Measurements from ENCODE around the gene PCDHB6. TPM values are rescaled to one million over a fixed set of nuclear protein-coding genes. Genes with fewer than 3 reads are reported as not detected.
"Not testable (repeated sequence)": the region's sequence is repeated elsewhere in the genome, so short reads cannot be mapped to it uniquely, and the experiment has no call there.

The PCDHB6 gene
- total RNA-seq, 1 experiment from 2014 or later: not detected

GRCh38 chr5:141102471-141102870, 47.4 kb upstream of the PCDHB6 start:
- H3K4me1 ChIP-seq (ENCODE audit: insufficient read depth, low read length); H2BK5ac ChIP-seq (ENCODE audit: insufficient read length, low read length); H3K27me3 Mint-ChIP-seq (ENCODE audit: low read depth); H3K14ac ChIP-seq (ENCODE audit: insufficient read depth, low read length); H2AK5ac ChIP-seq (ENCODE audit: insufficient read length, low read length); H3K4me1 Mint-ChIP-seq; H3K4me2 ChIP-seq (ENCODE audit: insufficient read depth, insufficient read length, low read length); H2BK15ac ChIP-seq (ENCODE audit: low read depth, low read length); H2BK20ac ChIP-seq (ENCODE audit: low read depth, low read length, poor library complexity, severe bottlenecking); H2BK12ac ChIP-seq (ENCODE audit: insufficient read length, low read depth, low read length); H3K79me1 ChIP-seq (ENCODE audit: insufficient read depth, low read depth, low read length, poor library complexity, severe bottlenecking); H3K9me3 ChIP-seq (ENCODE audit: control insufficient read depth, low read depth, low read length); H3T11ph ChIP-seq (ENCODE audit: low read length); H3K79me2 ChIP-seq (ENCODE audit: insufficient read depth, low read length); H3K18ac ChIP-seq (ENCODE audit: insufficient read length, low read depth, low read length); H3K56ac ChIP-seq (ENCODE audit: insufficient read length, low read depth, low read length); H4K20me1 ChIP-seq (ENCODE audit: control insufficient read depth, insufficient read depth, insufficient read length); H2AFZ ChIP-seq (ENCODE audit: low read length); DNase-seq; H3K4ac ChIP-seq (ENCODE audit: low read depth, low read length); H3K27me3 ChIP-seq (ENCODE audit: insufficient read depth, low read length); H2BK120ac ChIP-seq (ENCODE audit: low read depth, low read length, poor library complexity, severe bottlenecking); H4K91ac ChIP-seq (ENCODE audit: insufficient read length, low read depth, low read length); H4K5ac ChIP-seq (ENCODE audit: insufficient read length, low read depth, low read length); H3K23me2 ChIP-seq (ENCODE audit: insufficient read length, low read depth, low read length, poor library complexity, severe bottlenecking); H3K23ac ChIP-seq (ENCODE audit: insufficient read length, low read depth, low read length); H3K27ac ChIP-seq (ENCODE audit: insufficient read length, low read depth, low read length); H3K4me3 Mint-ChIP-seq; H3K9ac ChIP-seq (ENCODE audit: extremely low read depth, insufficient read length, low read length); H3K27ac Mint-ChIP-seq; H4K8ac ChIP-seq (replicated peaks; ENCODE audit: insufficient read length, low read depth, low read length): not testable (repeated sequence)
- H3K9me3 Mint-ChIP-seq: peaks cover 35 to 48% of the 10 kb centered on the region in 2 experiments
- no CpG with 5 or more reads among the region's 38 CpGs for WGBS (ENCODE audit: extremely low coverage, insufficient read length, low lambda C conversion rate)
- H3K36me3 Mint-ChIP-seq (ENCODE audit: insufficient read depth in 1 of 3, low read depth in 3 of 3): peaks cover 24 to 67% (median 50%) of the 10 kb centered on the region in 3 experiments

All from H9 (cell line).